Neural progenitor cell (in vitro differentiated cells): ENCODE measurements around the gene ARTN. TPM values are rescaled to one million over a fixed set of nuclear protein-coding genes. Genes with fewer than 3 reads are reported as not detected.

Source experiments
- DNase-seq: peaks from one replicate; pipeline ENCODE4 v3.0.0-alpha.2; 2016; ENCODE audit warnings: low spot score
- H2AFZ ChIP-seq: fragments of 200-600 bp; sonication (generic); replicated peaks from 2 replicates; pipeline ENCODE4 v1.6.1; 2016; ENCODE audit warnings: antibody characterized with exemption
- H3F3A ChIP-seq: fragments of 200-600 bp; sonication (generic); 2 replicates; pipeline ENCODE4 v1.6.1; 2016; ENCODE audit warnings: antibody characterized with exemption, low read depth
- H3K27ac ChIP-seq: fragments of 200-600 bp; sonication (generic); 2 replicates; pipeline ENCODE4 v1.5.1; 2016; ENCODE audit warnings: mild to moderate bottlenecking
- H3K27me3 ChIP-seq: fragments of 200-600 bp; sonication (generic); 2 replicates; pipeline ENCODE4 v1.6.1; 2016; ENCODE audit warnings: mild to moderate bottlenecking, moderate library complexity
- H3K36me3 ChIP-seq: fragments of 200-600 bp; sonication (generic); 2 replicates; pipeline ENCODE4 v1.5.1; 2016
- H3K4me1 ChIP-seq: fragments of 200-600 bp; sonication (generic); 2 replicates; pipeline ENCODE4 v1.6.1; 2016; ENCODE audit warnings: mixed run types
- H3K4me2 ChIP-seq: fragments of 200-600 bp; sonication (generic); 2 replicates; pipeline ENCODE4 v1.6.1; 2016
- H3K4me3 ChIP-seq: fragments of 200-600 bp; sonication (generic); 2 replicates; pipeline ENCODE4 v1.5.1; 2016
- H3K79me2 ChIP-seq: fragments of 200-600 bp; sonication (generic); 2 replicates; pipeline ENCODE4 v1.6.1; 2016; ENCODE audit warnings: low read depth
- H3K9ac ChIP-seq: fragments of 200-600 bp; sonication (generic); 2 replicates; pipeline ENCODE4 v1.6.1; 2016
- H3K9me3 ChIP-seq: fragments of 200-600 bp; sonication (generic); 2 replicates; pipeline ENCODE4 v1.5.1; 2016; ENCODE audit warnings: low read depth
- H4K20me1 ChIP-seq: fragments of 200-600 bp; sonication (generic); 2 replicates; pipeline ENCODE4 v1.6.1; 2016; ENCODE audit warnings: low read depth
- H3K27ac Mint-ChIP-seq: 3 replicates; pipeline ENCODE4 v1.8.0; 2021; ENCODE audit warnings: mixed read lengths
- H3K27me3 Mint-ChIP-seq: 2 replicates; pipeline ENCODE4 v1.8.0; 2022; ENCODE audit warnings: low read depth, mild to moderate bottlenecking, inconsistent platforms, moderate library complexity, mixed read lengths; ENCODE audit not compliant: insufficient read depth
- H3K36me3 Mint-ChIP-seq: 3 replicates; pipeline ENCODE4 v1.8.0; 2021; ENCODE audit warnings: mixed read lengths
- H3K4me1 Mint-ChIP-seq: 3 replicates; pipeline ENCODE4 v1.8.0; 2021; ENCODE audit warnings: mixed read lengths
- H3K4me3 Mint-ChIP-seq: 3 replicates; pipeline ENCODE4 v1.8.0; 2021; ENCODE audit warnings: mild to moderate bottlenecking, moderate library complexity, mixed read lengths
- H3K9me3 Mint-ChIP-seq: 3 replicates; pipeline ENCODE4 v1.8.0; 2020; ENCODE audit warnings: mixed read lengths
- EZH2 ChIP-seq: fragments of 200-600 bp; sonication (generic); IDR thresholded peaks from 2 replicates; pipeline ENCODE4 v1.6.1; 2017; ENCODE audit warnings: antibody characterized with exemption, mild to moderate bottlenecking, moderate library complexity
- EZH2phosphoT487 ChIP-seq: fragments of 200-600 bp; sonication (generic); IDR thresholded peaks from 2 replicates; pipeline ENCODE4 v1.6.1; 2017; ENCODE audit warnings: antibody characterized with exemption
- total RNA-seq: library from RNA; depleted of rRNA; stranded (reverse); fragments of >200 nt; gene quantifications from 2 replicates; pipeline ENCODE4 v1.2.3, GENCODE V29; 2015; ENCODE audit warnings: low replicate concordance
- TF ChIP-seq, protein P1 (sequence below): fragments of 200-600 bp; sonication (generic); IDR thresholded peaks from 2 replicates; pipeline ENCODE4 v1.5.1; 2017; ENCODE audit warnings: antibody characterized with exemption, mild to moderate bottlenecking

Gene ARTN
- total RNA-seq, 1 donor from 2014 or later = 4.1 TPM

GRCh38 chr1:43952731-43953346 is 19.2 kb downstream of the ARTN start:
- peak overlapping the region; percentile 67 for H3K4me2 ChIP-seq
- H3K27me3 Mint-ChIP-seq = no peaks in the 10 kb centered on the region
- H3K36me3 Mint-ChIP-seq = peaks cover 11% of the 10 kb centered on the region
- H3K4me1 ChIP-seq = peaks cover 13% of the 10 kb centered on the region
- H3K36me3 ChIP-seq = no peaks in the 10 kb centered on the region
- H3K9ac ChIP-seq = no peak overlapping the region
- H3K4me3 ChIP-seq = no peak overlapping the region
- H3K79me2 ChIP-seq = peaks cover 8% of the 10 kb centered on the region
- no peaks in the 10 kb centered on the region for H3K9me3 Mint-ChIP-seq
- no peaks in the 10 kb centered on the region for H3K27me3 ChIP-seq
- H3F3A ChIP-seq = peaks cover 17% of the 10 kb centered on the region
- no peak overlapping the region for H2AFZ ChIP-seq
- H3K27ac ChIP-seq = no peak overlapping the region
- peaks cover 23% of the 10 kb centered on the region for H4K20me1 ChIP-seq
- no peaks in the 10 kb centered on the region for H3K9me3 ChIP-seq
- H3K4me3 Mint-ChIP-seq = no peak overlapping the region
- peak; percentile 89 for DNase-seq
- TF ChIP-seq EZH2 (no peak), EZH2phosphoT487 (no peak)
- TF ChIP-seq, protein P1, sequence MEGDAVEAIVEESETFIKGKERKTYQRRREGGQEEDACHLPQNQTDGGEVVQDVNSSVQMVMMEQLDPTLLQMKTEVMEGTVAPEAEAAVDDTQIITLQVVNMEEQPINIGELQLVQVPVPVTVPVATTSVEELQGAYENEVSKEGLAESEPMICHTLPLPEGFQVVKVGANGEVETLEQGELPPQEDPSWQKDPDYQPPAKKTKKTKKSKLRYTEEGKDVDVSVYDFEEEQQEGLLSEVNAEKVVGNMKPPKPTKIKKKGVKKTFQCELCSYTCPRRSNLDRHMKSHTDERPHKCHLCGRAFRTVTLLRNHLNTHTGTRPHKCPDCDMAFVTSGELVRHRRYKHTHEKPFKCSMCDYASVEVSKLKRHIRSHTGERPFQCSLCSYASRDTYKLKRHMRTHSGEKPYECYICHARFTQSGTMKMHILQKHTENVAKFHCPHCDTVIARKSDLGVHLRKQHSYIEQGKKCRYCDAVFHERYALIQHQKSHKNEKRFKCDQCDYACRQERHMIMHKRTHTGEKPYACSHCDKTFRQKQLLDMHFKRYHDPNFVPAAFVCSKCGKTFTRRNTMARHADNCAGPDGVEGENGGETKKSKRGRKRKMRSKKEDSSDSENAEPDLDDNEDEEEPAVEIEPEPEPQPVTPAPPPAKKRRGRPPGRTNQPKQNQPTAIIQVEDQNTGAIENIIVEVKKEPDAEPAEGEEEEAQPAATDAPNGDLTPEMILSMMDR = no peak
- no peak overlapping the region for H3K27ac Mint-ChIP-seq
- peaks cover 19% of the 10 kb centered on the region for H3K4me1 Mint-ChIP-seq

- Mint-ChIP-seq H3K27ac (no peak overlapping the region), H3K36me3 (peaks cover 11% of the 10 kb centered on the region), H3K9me3 (no peaks in the 10 kb centered on the region), H3K4me3 (no peak overlapping the region), H3K4me1 (peaks cover 15% of the 10 kb centered on the region), H3K27me3 (no peaks in the 10 kb centered on the region)
- peaks cover 17% of the 10 kb centered on the region for H3F3A ChIP-seq
- H3K9me3 ChIP-seq = no peaks in the 10 kb centered on the region
- no peaks in the 10 kb centered on the region for H3K36me3 ChIP-seq
- H3K27ac ChIP-seq = no peak overlapping the region
- H4K20me1 ChIP-seq = peaks cover 23% of the 10 kb centered on the region
- H2AFZ ChIP-seq = no peak overlapping the region
- peaks cover 7% of the 10 kb centered on the region for H3K79me2 ChIP-seq
- no peak overlapping the region for H3K4me3 ChIP-seq
- no peaks in the 10 kb centered on the region for H3K27me3 ChIP-seq
- no peak overlapping the region for H3K9ac ChIP-seq
- peak overlapping the region; percentile 67 for H3K4me2 ChIP-seq
- no peak for DNase-seq
- H3K4me1 ChIP-seq = peaks cover 11% of the 10 kb centered on the region
- no peak for TF ChIP-seq EZH2phosphoT487
Observed at GRCh38 chr1:43953361-43953760, 19.8 kb downstream of the ARTN start.

- H3F3A ChIP-seq = peaks cover 17% of the 10 kb centered on the region
- no peak overlapping the region for H3K4me3 ChIP-seq
- Mint-ChIP-seq H3K27me3 (no peaks in the 10 kb centered on the region), H3K36me3 (peaks cover 13% of the 10 kb centered on the region), H3K27ac (no peak overlapping the region), H3K9me3 (no peaks in the 10 kb centered on the region), H3K4me1 (peaks cover 12% of the 10 kb centered on the region), H3K4me3 (no peak overlapping the region)
- no peak for DNase-seq
- H2AFZ ChIP-seq = no peak overlapping the region
- TF ChIP-seq EZH2 = no peak
- TF ChIP-seq, protein P1 = no peak
- TF ChIP-seq EZH2phosphoT487 = no peak
- no peaks in the 10 kb centered on the region for H3K9me3 ChIP-seq
- no peaks in the 10 kb centered on the region for H3K36me3 ChIP-seq
- H3K4me1 ChIP-seq = peaks cover 11% of the 10 kb centered on the region
- H3K9ac ChIP-seq = no peak overlapping the region
- peaks cover 7% of the 10 kb centered on the region for H3K79me2 ChIP-seq
- H3K4me2 ChIP-seq = no peak overlapping the region
- H3K27me3 ChIP-seq = no peaks in the 10 kb centered on the region
- H4K20me1 ChIP-seq = peaks cover 23% of the 10 kb centered on the region
- no peak overlapping the region for H3K27ac ChIP-seq
Observed at GRCh38 chr1:43954036-43954435, 20.4 kb downstream of the ARTN start.

DNA sequence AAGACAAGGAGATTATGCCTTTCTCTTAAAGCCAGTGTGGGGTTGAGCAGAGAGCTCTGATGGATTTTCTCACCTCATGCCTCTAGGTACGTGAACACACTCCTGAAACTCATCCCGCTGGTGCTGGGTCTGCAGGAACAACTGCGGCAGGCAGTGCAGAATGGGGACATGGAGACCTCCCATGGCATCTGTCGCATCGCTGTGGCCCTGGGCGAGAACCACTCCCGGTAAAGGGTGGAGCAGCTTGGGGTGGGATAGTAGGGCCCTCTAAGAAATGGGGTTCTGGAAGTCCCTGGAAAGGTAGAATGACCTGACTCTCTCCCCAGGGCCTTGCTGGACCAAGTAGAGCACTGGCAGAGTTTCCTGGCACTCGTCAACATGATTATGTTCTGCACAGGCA is 22.6 kb downstream of the ARTN start:
- no peaks in the 10 kb centered on the region for H3K9me3 Mint-ChIP-seq
- Histone ChIP-seq H3K79me2 (peaks cover 7% of the 10 kb centered on the region), H2AFZ (no peak overlapping the region), H3K9me3 (no peaks in the 10 kb centered on the region), H3K36me3 (no peaks in the 10 kb centered on the region), H3K4me2 (no peak overlapping the region), H3K4me3 (no peak overlapping the region), H4K20me1 (peaks cover 23% of the 10 kb centered on the region), H3K9ac (no peak overlapping the region), H3K27me3 (no peaks in the 10 kb centered on the region), H3K27ac (no peak overlapping the region), H3K4me1 (peaks cover 11% of the 10 kb centered on the region), H3F3A (peaks cover 17% of the 10 kb centered on the region)
- no peaks in the 10 kb centered on the region for H3K27me3 Mint-ChIP-seq
- TF ChIP-seq, protein P1 = no peak
- TF ChIP-seq EZH2 = no peak
- no peak for TF ChIP-seq EZH2phosphoT487
- H3K4me3 Mint-ChIP-seq = no peak overlapping the region
- H3K36me3 Mint-ChIP-seq = peaks cover 10% of the 10 kb centered on the region
- no peak for DNase-seq
- no peak overlapping the region for H3K27ac Mint-ChIP-seq
- peaks cover 12% of the 10 kb centered on the region for H3K4me1 Mint-ChIP-seq
